Muscle of leg (tissue), 11 donors: ENCODE data around the gene ZBTB8B. TPM values are rescaled to one million over a fixed set of nuclear protein-coding genes. Genes with fewer than 3 reads are reported as not detected.
"Not testable (repeated sequence)": the region's sequence is repeated elsewhere in the genome, so short reads cannot be mapped to it uniquely, and the experiment has no call there.

Source experiments
- DNase-seq: peaks from one replicate; pipeline ENCODE4 v3.0.0; 2013
- H3K27ac ChIP-seq: one replicate; pipeline ENCODE4 v1.5.1; 2013; ENCODE audit warnings: mild to moderate bottlenecking, low read length, control low read depth
- H3K27me3 ChIP-seq: one replicate; pipeline ENCODE4 v1.6.1; 2013; ENCODE audit warnings: low read length; ENCODE audit not compliant: control insufficient read depth, insufficient read depth
- H3K36me3 ChIP-seq: one replicate; pipeline ENCODE4 v1.6.1; 2013; ENCODE audit warnings: low read length; ENCODE audit not compliant: control insufficient read depth, insufficient read depth
- H3K4me1 ChIP-seq: one replicate; pipeline ENCODE4 v1.6.1; 2013; ENCODE audit warnings: low read length; ENCODE audit not compliant: control insufficient read depth, insufficient read depth
- H3K4me3 ChIP-seq: one replicate; pipeline ENCODE4 v1.5.1; 2013; ENCODE audit warnings: low read length, control low read depth
- H3K9me3 ChIP-seq: replicated peaks from 2 replicates; pipeline ENCODE4 v1.6.1; 2013; ENCODE audit warnings: low read depth, low read length; ENCODE audit not compliant: control insufficient read depth
- WGBS: methylation state at CpG from one replicate; pipeline ENCODE4 v1.1.5; 2013; ENCODE audit warnings: missing lambda C conversion rate; ENCODE audit not compliant: insufficient coverage; 5-methylcytosine and 5-hydroxymethylcytosine counted together
- polyA plus RNA-seq, 8 donors: library from polyadenylated mRNA; unstranded; fragments of 120-200 nt; gene quantifications; one replicate each; pipeline versions ENCODE4 v1.2.1 to v1.2.3, GENCODE V29; 2013; ENCODE audit warnings: inconsistent platforms in 1 of 8, low replicate concordance in 1 of 8; ENCODE audit not compliant: insufficient read length in 8 of 8, insufficient read depth in 1 of 8
- total RNA-seq: library from RNA; stranded (reverse); fragments of 120-200 nt; gene quantifications from one replicate; pipeline ENCODE4 v1.2.4, GENCODE V29; 2013

ZBTB8B gene
- total and polyA plus RNA-seq, 9 donors = 0.06 to 0.19 (median 0.12) TPM

- 5% methylated on average over 4 of the region's 12 CpGs for WGBS
These were observed 16.6 kb upstream of the ZBTB8B start for GRCh38 chr1:32448186-32448772.

DNA sequence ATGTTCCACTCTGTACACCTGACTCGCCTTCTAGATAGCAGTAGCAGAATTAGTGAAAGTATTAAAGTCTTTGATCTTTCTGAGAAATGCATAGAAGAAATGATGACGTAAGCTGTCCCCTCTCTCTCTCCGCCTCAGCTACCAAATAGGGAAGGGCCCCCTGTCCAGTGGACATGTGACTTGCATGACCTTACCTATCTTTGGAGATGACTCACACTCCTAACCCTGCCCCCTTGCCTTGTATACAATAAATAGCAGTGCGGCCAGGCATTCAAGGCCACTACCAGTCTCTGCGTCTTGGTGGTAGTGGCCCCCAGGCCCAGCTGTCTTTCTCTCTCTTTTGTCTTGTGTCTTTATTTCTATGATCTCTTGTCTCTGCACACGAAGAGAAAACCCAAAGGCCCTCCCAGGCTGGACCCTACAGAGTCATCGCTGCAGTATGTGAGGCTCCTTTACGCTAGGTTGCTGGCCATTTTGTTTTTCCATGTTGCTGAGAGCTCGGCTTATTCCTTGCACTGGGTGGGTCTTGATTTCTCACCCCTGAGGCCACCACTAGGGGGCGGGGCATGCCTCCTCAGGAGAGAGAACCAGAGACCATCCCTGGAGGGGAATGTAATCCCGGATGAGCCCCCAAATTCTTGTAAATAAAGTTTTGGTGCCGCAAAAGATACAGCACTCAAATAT lies 16.0 kb upstream of the ZBTB8B start:
- H3K4me1 ChIP-seq = no peaks in the 10 kb centered on the region
- no peak overlapping the region for H3K27ac ChIP-seq
- WGBS = 100% methylated on average over 5 of the region's 12 CpGs
- H3K9me3 ChIP-seq = peaks cover 12% of the 10 kb centered on the region
- H3K4me3 ChIP-seq = no peak overlapping the region
- H3K36me3 ChIP-seq = no peaks in the 10 kb centered on the region
- H3K27me3 ChIP-seq = peaks cover 8% of the 10 kb centered on the region
- no peak for DNase-seq

More at GRCh38 chr1:32448186-32448772, 16.6 kb upstream of the ZBTB8B start:
- not testable (repeated sequence) for H3K36me3 ChIP-seq, H3K4me1 ChIP-seq, H3K27me3 ChIP-seq, H3K27ac ChIP-seq, H3K4me3 ChIP-seq
- H3K9me3 ChIP-seq = peaks cover 12% of the 10 kb centered on the region
- DNase-seq = peak; percentile 63

DNA sequence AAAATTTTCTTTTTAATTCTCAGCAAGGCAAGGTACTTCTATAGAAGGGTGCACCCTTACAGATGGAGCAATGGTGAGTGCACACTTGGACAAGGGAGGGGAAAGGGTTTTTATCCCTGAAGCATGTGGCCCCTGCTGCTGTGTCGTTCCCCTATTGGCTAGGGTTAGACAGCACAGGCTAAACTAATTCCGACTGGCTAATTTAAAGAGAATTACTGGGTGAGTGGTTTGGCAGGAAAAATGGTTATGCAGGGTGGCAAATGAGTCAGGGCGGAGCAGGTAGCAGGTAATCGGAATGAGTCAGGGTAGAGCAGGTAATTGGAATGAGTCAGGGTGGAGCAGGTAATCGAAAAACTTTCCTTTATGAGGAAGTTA lies 15.4 kb upstream of the ZBTB8B start:
- 95% methylated on average over 5 of the region's 5 CpGs for WGBS
- not testable (repeated sequence) for H3K4me3 ChIP-seq, H3K27ac ChIP-seq, DNase-seq, H3K4me1 ChIP-seq, H3K27me3 ChIP-seq, H3K36me3 ChIP-seq
- peaks cover 12% of the 10 kb centered on the region for H3K9me3 ChIP-seq

DNA sequence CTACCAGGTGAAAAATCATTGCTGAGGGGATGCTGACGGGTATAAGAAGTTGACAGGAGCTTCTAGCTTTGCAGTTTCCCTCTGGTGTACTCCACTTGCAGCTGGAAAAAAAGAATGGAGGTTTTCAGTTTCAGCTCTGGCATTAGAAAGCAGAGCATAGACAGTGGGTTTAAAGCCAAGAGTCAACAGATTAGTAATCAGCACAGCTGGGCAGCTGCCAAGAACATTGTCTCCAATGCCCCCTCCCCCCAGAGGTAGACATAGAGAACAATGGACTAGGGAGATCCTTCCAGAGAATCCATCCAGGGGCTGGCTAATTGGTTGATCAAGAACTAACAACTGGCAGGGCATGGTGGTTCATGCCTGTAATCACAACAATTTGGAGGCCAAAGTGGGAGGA lies 10.1 kb upstream of the ZBTB8B start:
- Histone ChIP-seq H3K27ac (no peak overlapping the region), H3K36me3 (no peaks in the 10 kb centered on the region), H3K27me3 (no peaks in the 10 kb centered on the region), H3K9me3 (peaks cover 7% of the 10 kb centered on the region), H3K4me3 (no peak overlapping the region), H3K4me1 (no peaks in the 10 kb centered on the region)
- DNase-seq = no peak
- WGBS = 38% methylated on average over 1 of the region's 1 CpG

DNA sequence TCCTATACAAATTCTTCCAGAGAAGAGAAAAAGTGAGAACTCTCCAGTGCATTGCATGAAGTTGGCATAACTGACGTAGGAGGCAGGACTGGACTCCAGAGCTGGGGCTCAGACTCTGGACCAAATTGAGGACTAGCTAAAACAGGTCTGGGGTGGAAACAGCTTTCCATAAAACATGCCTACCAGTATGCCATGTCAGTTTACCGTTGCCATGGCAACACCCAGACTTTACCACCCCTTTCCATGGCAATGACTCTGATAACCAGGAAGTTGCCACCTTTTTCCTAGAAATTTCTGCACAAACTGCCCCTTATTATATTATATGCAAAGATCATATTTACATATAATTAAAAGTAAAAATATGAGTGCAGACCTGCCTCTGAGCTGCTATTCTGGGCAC lies 8.9 kb upstream of the ZBTB8B start:
- no peaks in the 10 kb centered on the region for H3K4me1 ChIP-seq
- H3K27me3 ChIP-seq = no peaks in the 10 kb centered on the region
- 50% methylated on average over 1 of the region's 2 CpGs for WGBS
- H3K4me3 ChIP-seq = no peak overlapping the region
- no peak for DNase-seq
- peaks cover 7% of the 10 kb centered on the region for H3K9me3 ChIP-seq
- no peak overlapping the region for H3K27ac ChIP-seq
- no peaks in the 10 kb centered on the region for H3K36me3 ChIP-seq

GRCh38 chr1:32458798-32459197 lies 6.1 kb upstream of the ZBTB8B start:
- WGBS = 84% methylated on average over 3 of the region's 5 CpGs

GRCh38 chr1:32462977-32463376 lies 1.9 kb upstream of the ZBTB8B start:
- H3K9me3 ChIP-seq, H3K36me3 ChIP-seq, DNase-seq, H3K4me3 ChIP-seq, H3K27ac ChIP-seq: not testable (repeated sequence)
- Histone ChIP-seq H3K27me3 (peaks cover 37% of the 10 kb centered on the region), H3K4me1 (peaks cover 17% of the 10 kb centered on the region)
- WGBS = 57% methylated on average over 1 of the region's 2 CpGs

More at GRCh38 chr1:32458798-32459197, 6.1 kb upstream of the ZBTB8B start:
- not testable (repeated sequence) for H3K4me3 ChIP-seq, H3K27me3 ChIP-seq, H3K4me1 ChIP-seq, H3K9me3 ChIP-seq, H3K27ac ChIP-seq, H3K36me3 ChIP-seq, DNase-seq

DNA sequence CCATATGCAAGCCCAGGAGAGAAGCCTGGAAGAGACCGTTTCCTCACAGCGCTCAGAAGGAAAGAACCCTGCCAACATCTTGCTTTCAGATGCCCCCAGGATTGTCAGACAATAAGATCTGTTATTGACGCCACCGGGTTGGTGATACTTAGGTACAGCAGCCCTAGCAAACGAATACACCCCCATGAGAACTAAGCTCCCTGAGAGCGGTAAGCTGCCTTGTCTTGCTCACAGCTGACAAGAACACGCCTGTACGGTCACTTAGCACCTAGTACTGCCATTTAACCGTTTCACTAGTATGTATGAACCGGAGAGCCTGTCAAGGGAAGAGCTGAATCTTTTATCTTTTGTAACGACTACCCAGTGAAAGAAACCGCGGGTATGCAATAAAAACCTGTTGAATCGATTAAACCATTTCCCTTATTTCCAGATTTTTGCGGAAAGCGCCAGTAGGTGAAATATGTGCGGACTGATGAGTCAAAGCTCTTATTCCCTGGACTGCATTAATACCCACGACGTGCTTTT lies 619 bp upstream of the ZBTB8B start:
- no peak for DNase-seq
- Histone ChIP-seq H3K36me3 (no peaks in the 10 kb centered on the region), H3K27me3 (peaks cover 40% of the 10 kb centered on the region), H3K4me1 (peaks cover 17% of the 10 kb centered on the region), H3K4me3 (peak overlapping the region; percentile 57), H3K9me3 (peaks cover 2% of the 10 kb centered on the region), H3K27ac (no peak overlapping the region)
- WGBS = 10% methylated on average over 8 of the region's 19 CpGs

DNA sequence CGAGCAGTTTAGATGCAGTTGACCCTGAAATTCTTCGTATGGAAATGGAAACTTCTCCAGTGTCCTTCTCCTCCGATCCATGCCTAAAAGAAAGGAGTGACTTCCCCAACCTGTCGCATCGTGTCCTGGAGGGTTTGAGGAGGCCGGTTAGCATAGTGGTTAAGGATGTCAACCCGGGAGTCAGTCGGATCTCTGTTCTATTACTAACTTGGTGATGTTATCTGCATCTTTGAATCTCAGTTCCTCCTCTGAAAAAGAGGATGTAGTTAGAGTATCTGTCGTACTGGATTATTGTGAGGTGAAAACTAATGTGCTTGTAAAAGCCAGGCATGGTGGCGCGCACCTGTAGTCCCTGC lies 684 bp downstream of the ZBTB8B start:
- peaks cover 40% of the 10 kb centered on the region for H3K27me3 ChIP-seq

DNA sequence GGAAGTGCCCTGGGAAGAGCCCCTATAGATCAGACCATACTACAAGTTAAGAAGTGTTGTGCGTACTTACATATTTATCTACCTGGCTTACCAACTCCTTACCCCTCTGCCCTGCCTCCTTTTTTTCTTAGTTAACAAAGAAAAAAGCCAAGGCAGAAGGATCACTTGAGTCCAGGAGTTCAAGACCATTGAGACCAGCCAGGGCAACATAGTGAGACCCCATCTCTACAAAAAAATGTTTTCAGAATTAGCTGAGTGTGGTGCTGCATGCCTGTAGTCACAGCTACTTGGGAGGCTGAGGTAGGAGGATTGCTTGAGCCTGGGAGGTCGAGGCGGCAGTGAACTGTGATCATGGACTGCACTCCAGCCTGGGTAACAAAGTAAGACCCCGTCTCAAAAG lies 1.9 kb downstream of the ZBTB8B start:
- Histone ChIP-seq H3K4me3 (no peak overlapping the region), H3K4me1 (peaks cover 17% of the 10 kb centered on the region), H3K27ac (no peak overlapping the region), H3K36me3 (no peaks in the 10 kb centered on the region), H3K9me3 (no peaks in the 10 kb centered on the region), H3K27me3 (peaks cover 38% of the 10 kb centered on the region)
- no peak for DNase-seq
- no CpG with 5 or more reads among the region's 4 CpGs for WGBS

More for the DNA sequence above, 684 bp downstream of the ZBTB8B start:
- Histone ChIP-seq H3K36me3 (no peaks in the 10 kb centered on the region), H3K4me3 (peak overlapping the region; percentile 57), H3K9me3 (no peaks in the 10 kb centered on the region), H3K27ac (no peak overlapping the region), H3K4me1 (peaks cover 17% of the 10 kb centered on the region)
- WGBS = 44% methylated on average over 7 of the region's 11 CpGs
- DNase-seq = no peak
